ENCODE data around the gene IFITM5.

- TF ChIP-seq CTCF (IDR thresholded peaks at IDR 0.05; ENCODE audit: control extremely low read depth in 1 of 3, insufficient read depth in 1 of 3, low read depth in 1 of 3, low read length in 3 of 3) (no peak), CHD1 (IDR thresholded peaks at IDR 0.05; ENCODE audit: low read depth, low read length) (no peak), POLR2A (IDR thresholded peaks at IDR 0.05; ENCODE audit: control extremely low read depth in 1 of 2, low read depth in 2 of 2, low read length in 2 of 2) (no peak), ASH2L (IDR thresholded peaks at IDR 0.05; ENCODE audit: low read length) (no peak), GTF2F1 (IDR thresholded peaks at IDR 0.05; ENCODE audit: borderline replicate concordance, low read depth, low read length) (no peak), KDM1A (IDR thresholded peaks at IDR 0.05; ENCODE audit: borderline replicate concordance, low read length) (no peak), TCF12 (IDR thresholded peaks at IDR 0.05; ENCODE audit: low read depth, low read length) (no peak)
Measured at GRCh38 chr11:284105-285020, 15.0 kb downstream of the IFITM5 start.
